ENCODE results near the gene KCNH3.

GRCh38 chr12:49599961-49600360 lies 61.1 kb downstream of the KCNH3 start:
- TF ChIP-seq, protein P1, sequence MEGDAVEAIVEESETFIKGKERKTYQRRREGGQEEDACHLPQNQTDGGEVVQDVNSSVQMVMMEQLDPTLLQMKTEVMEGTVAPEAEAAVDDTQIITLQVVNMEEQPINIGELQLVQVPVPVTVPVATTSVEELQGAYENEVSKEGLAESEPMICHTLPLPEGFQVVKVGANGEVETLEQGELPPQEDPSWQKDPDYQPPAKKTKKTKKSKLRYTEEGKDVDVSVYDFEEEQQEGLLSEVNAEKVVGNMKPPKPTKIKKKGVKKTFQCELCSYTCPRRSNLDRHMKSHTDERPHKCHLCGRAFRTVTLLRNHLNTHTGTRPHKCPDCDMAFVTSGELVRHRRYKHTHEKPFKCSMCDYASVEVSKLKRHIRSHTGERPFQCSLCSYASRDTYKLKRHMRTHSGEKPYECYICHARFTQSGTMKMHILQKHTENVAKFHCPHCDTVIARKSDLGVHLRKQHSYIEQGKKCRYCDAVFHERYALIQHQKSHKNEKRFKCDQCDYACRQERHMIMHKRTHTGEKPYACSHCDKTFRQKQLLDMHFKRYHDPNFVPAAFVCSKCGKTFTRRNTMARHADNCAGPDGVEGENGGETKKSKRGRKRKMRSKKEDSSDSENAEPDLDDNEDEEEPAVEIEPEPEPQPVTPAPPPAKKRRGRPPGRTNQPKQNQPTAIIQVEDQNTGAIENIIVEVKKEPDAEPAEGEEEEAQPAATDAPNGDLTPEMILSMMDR (IDR thresholded peaks at IDR 0.05), result no peak
- no peak for TF ChIP-seq POLR2A (IDR thresholded peaks at IDR 0.05)

Data from Peyer's patch (tissue), 4 donors.